Measurements from ENCODE around the gene PRR36.

The PRR36 gene

GRCh38 chr19:7848779-7849457, 25.3 kb downstream of the PRR36 start:
- DNase-seq (ENCODE audit: low read depth in 2 of 3, low spot score in 1 of 3): no peak

GRCh38 chr19:7847664-7848063, 26.5 kb downstream of the PRR36 start:
- DNase-seq (ENCODE audit: low read depth in 2 of 3, low spot score in 1 of 3): no peak

GRCh38 chr19:7846155-7846646, 28.0 kb downstream of the PRR36 start:
- DNase-seq (ENCODE audit: low read depth in 2 of 3, low spot score in 1 of 3): no peak

GRCh38 chr19:7845390-7846154, 28.6 kb downstream of the PRR36 start:
- DNase-seq (ENCODE audit: low read depth in 2 of 3, low spot score in 1 of 3): no peak

GRCh38 chr19:7844951-7845350, 29.2 kb downstream of the PRR36 start:
- no peak for DNase-seq (ENCODE audit: low read depth in 2 of 3, low spot score in 1 of 3)

- DNase-seq (ENCODE audit: low read depth in 2 of 3, low spot score in 1 of 3): no peak
Measured at GRCh38 chr19:7844405-7844804, 29.8 kb downstream of the PRR36 start.

- no peak for DNase-seq (ENCODE audit: low read depth in 2 of 3, low spot score in 1 of 3)
Measured at GRCh38 chr19:7843521-7843920, 30.7 kb downstream of the PRR36 start.

- no peak for DNase-seq (ENCODE audit: low read depth in 2 of 3, low spot score in 1 of 3)
Measured at GRCh38 chr19:7842661-7843294, 31.4 kb downstream of the PRR36 start.

- DNase-seq (ENCODE audit: low read depth in 2 of 3, low spot score in 1 of 3): no peak
Measured at GRCh38 chr19:7841751-7842660, 32.2 kb downstream of the PRR36 start.

GRCh38 chr19:7840629-7841028, 33.6 kb downstream of the PRR36 start:
- no peak for DNase-seq (ENCODE audit: low read depth in 2 of 3, low spot score in 1 of 3)

- no peak for DNase-seq (ENCODE audit: low read depth in 2 of 3, low spot score in 1 of 3)
Measured at GRCh38 chr19:7839476-7839875, 34.7 kb downstream of the PRR36 start.

GRCh38 chr19:7833225-7834099, 40.7 kb downstream of the PRR36 start:
- DNase-seq (ENCODE audit: low read depth in 2 of 3, low spot score in 1 of 3): no peak

- DNase-seq (ENCODE audit: low read depth in 2 of 3, low spot score in 1 of 3): no peak
Measured at GRCh38 chr19:7832781-7833180, 41.4 kb downstream of the PRR36 start.

- no peak for DNase-seq (ENCODE audit: low read depth in 2 of 3, low spot score in 1 of 3)
Measured at GRCh38 chr19:7832009-7832408, 42.2 kb downstream of the PRR36 start.

- no peak for DNase-seq (ENCODE audit: low read depth in 2 of 3, low spot score in 1 of 3)
Measured at GRCh38 chr19:7831452-7831851, 42.7 kb downstream of the PRR36 start.

- DNase-seq (ENCODE audit: low read depth in 2 of 3, low spot score in 1 of 3): no peak
Measured at GRCh38 chr19:7830823-7831222, 43.4 kb downstream of the PRR36 start.

- DNase-seq (ENCODE audit: low read depth in 2 of 3, low spot score in 1 of 3): no peak
Measured at GRCh38 chr19:7830272-7830771, 43.9 kb downstream of the PRR36 start.

GRCh38 chr19:7829561-7830271, 44.5 kb downstream of the PRR36 start, which contains the start of gene EVI5L:
Gene EVI5L, plus strand, starts transcription at chr19:7830218. Its CDS starts 16,325 bp downstream, at chr19:7846543.
- DNase-seq (ENCODE audit: low read depth in 2 of 3, low spot score in 1 of 3): peak; percentile 99 to 100 (median 99)

- DNase-seq (ENCODE audit: low read depth in 2 of 3, low spot score in 1 of 3): no peak
Measured at GRCh38 chr19:7829166-7829520, 45.0 kb downstream of the PRR36 start.
